ENCODE data around the gene DAPK1. TPM values are rescaled to one million over a fixed set of nuclear protein-coding genes. Genes with fewer than 3 reads are reported as not detected.

The DAPK1 gene
- total and polyA plus RNA-seq, 2 donors (not counting 3 experiments of a cell fraction or from before 2014, with no cell fraction given), result 58.9 to 119 TPM

- dilution Hi-C loops (cut with MboI; ENCODE audit: extremely low pct_ligation_motif_present, low sequenced_read_pairs), result no loop called here
Observed at GRCh38 chr9:87479801-87480201, 17.9 kb upstream of the DAPK1 start.

More at GRCh38 chr9:87479801-87480201, 17.9 kb upstream of the DAPK1 start:
- Histone ChIP-seq H3K9ac (replicated peaks; ENCODE audit: extremely low read depth, insufficient read depth, low read length) (no peak overlapping the region), H4K20me1 (replicated peaks; ENCODE audit: control insufficient read depth, extremely low read depth, insufficient read depth, low read length) (no peaks in the 10 kb centered on the region), H3K4me2 (ENCODE audit: insufficient read depth, low read length) (no peak overlapping the region), H3K4me3 (replicated peaks in 1 of 3; ENCODE audit: insufficient read depth in 1 of 3, low read depth in 1 of 3, low read length in 3 of 3) (no peak overlapping the region), H3K36me3 (ENCODE audit: control insufficient read depth in 2 of 2, extremely low read depth in 1 of 2, insufficient read depth in 2 of 2, low read length in 2 of 2) (no peaks in the 10 kb centered on the region), H3K9me3 (replicated peaks; ENCODE audit: control insufficient read depth, insufficient read depth, low read length) (no peaks in the 10 kb centered on the region), H3K27me3 (ENCODE audit: control insufficient read depth in 2 of 2, insufficient read depth in 2 of 2, low read length in 2 of 2) (peaks cover 0 to 2% of the 10 kb centered on the region in 2 experiments), H3K9me1 (replicated peaks; ENCODE audit: control insufficient read depth, extremely low read depth, insufficient read depth, low read length) (no peaks in the 10 kb centered on the region), H2AFZ (ENCODE audit: low read depth, low read length) (no peak overlapping the region), H3K27ac (ENCODE audit: insufficient read depth, low read depth, low read length) (no peak overlapping the region), H3K4me1 (ENCODE audit: control insufficient read depth, extremely low read depth, insufficient read depth, low read length) (no peaks in the 10 kb centered on the region), H3K79me2 (ENCODE audit: control insufficient read depth, insufficient read depth, low read length) (no peaks in the 10 kb centered on the region)
- DNase-seq (ENCODE audit: low read depth, low spot score), result no peak
- POLR2A ChIA-PET, result no interaction called here
- BruUV-seq (replicated peaks), result no TSS peak
- FAIRE-seq, result no peak
- CTCF ChIA-PET, result no interaction called here
- intact Hi-C loops (cut with micrococcal nuclease), result no loop called here
- no peak for TF ChIP-seq CTCF (IDR thresholded peaks at IDR 0.05; ENCODE audit: extremely low read depth in 1 of 2, insufficient read depth in 1 of 2, low read depth in 1 of 2, low read length in 2 of 2)
- no peak for TF ChIP-seq GATA2 (IDR thresholded peaks at IDR 0.05; ENCODE audit: insufficient read depth, insufficient read length, low read depth, low read length)
- no peak for TF ChIP-seq MAX (IDR thresholded peaks at IDR 0.05; ENCODE audit: insufficient read depth, insufficient read length)
- no peak for TF ChIP-seq POLR2AphosphoS5 (IDR thresholded peaks at IDR 0.05; ENCODE audit: insufficient read depth, low read depth, low read length)
- TF ChIP-seq JUN (IDR thresholded peaks at IDR 0.05; ENCODE audit: borderline replicate concordance, insufficient read depth, insufficient read length, low read depth), result no peak
- TF ChIP-seq MYC (IDR thresholded peaks at IDR 0.05; ENCODE audit: low read depth, low read length), result no peak
- TF ChIP-seq FOS (IDR thresholded peaks at IDR 0.05; ENCODE audit: borderline replicate concordance, insufficient read depth, low read length), result no peak
- no peak for TF ChIP-seq EZH2 (IDR thresholded peaks at IDR 0.05; ENCODE audit: borderline replicate concordance, low read depth, low read length, severe bottlenecking)
- no peak for TF ChIP-seq POLR2A (IDR thresholded peaks at IDR 0.05; ENCODE audit: low read depth, low read length)
